Breast epithelium (tissue), 3 donors: ENCODE measurements around the gene RSPRY1.

Source experiments
- CTCF ChIP-seq, 3 donors: fragments of 450-650 bp; IDR thresholded peaks; one replicate each; pipeline ENCODE4 v1.5.1; 2016 to 2017; ENCODE audit warnings: antibody characterized with exemption in 3 of 3, mild to moderate bottlenecking in 3 of 3, moderate library complexity in 3 of 3
- POLR2A ChIP-seq: fragments of 450-650 bp; IDR thresholded peaks from one replicate; pipeline ENCODE4 v1.6.1; 2016; ENCODE audit warnings: antibody characterized with exemption, mild to moderate bottlenecking, moderate library complexity

DNA sequence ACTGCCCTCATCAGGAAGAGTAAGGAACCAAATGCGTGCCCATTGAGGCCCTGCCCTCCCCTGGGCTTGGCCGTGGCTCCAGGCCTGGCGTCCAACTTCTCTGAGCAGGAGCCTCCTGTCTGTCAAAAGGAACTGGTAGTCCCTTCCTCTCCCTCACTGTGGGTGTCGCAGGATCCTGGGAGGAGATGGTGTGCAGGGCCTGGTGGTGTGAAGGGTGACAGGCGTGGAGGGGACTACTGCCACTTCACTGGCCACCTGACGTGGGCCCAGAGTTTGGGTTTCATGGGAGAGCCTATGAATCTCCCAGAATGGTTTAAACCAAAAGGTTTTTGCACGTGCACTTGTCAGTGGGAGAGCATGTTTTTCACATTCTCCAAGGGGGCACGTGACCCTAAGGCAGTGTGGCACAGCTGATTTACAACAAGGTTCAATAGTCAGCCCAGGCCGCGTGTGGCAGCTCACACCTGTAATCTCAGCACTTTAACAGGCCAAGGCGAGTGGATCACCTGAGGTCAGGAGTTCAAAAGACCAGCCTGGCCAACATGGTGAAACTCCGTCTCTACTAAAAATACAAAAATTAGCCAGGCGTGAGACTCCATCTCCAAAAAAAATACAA, 71.4 kb downstream of the RSPRY1 start:
- no peak for TF ChIP-seq POLR2A
- no peak for TF ChIP-seq CTCF (IDR thresholded peaks at IDR 0.05)
